Pons (tissue), 1 donor: ENCODE measurements around the gene IQSEC1.

Source experiments
- DNase-seq: peaks from one replicate; pipeline ENCODE4 v3.0.0-alpha.2; 2016; ENCODE audit warnings: low spot score

Gene IQSEC1

GRCh38 chr3:13028010-13028821, 45.0 kb downstream of the IQSEC1 start:
- DNase-seq, result no peak

- no peak for DNase-seq
These were observed 46.1 kb downstream of the IQSEC1 start for GRCh38 chr3:13027154-13027553.

GRCh38 chr3:13026534-13026933, 46.7 kb downstream of the IQSEC1 start:
- no peak for DNase-seq

- DNase-seq, result no peak
These were observed 47.3 kb downstream of the IQSEC1 start for GRCh38 chr3:13025778-13026518.

- DNase-seq, result peak; percentile 66
These were observed 48.1 kb downstream of the IQSEC1 start for GRCh38 chr3:13025090-13025489.

GRCh38 chr3:13024765-13025065, 48.5 kb downstream of the IQSEC1 start:
- no peak for DNase-seq

- DNase-seq, result no peak
These were observed 49.1 kb downstream of the IQSEC1 start for GRCh38 chr3:13023971-13024764.

GRCh38 chr3:13023235-13023970, 49.8 kb downstream of the IQSEC1 start:
- no peak for DNase-seq

- no peak for DNase-seq
These were observed 50.6 kb downstream of the IQSEC1 start for GRCh38 chr3:13022348-13023234.

- DNase-seq, result no peak
These were observed 51.8 kb downstream of the IQSEC1 start for GRCh38 chr3:13021141-13022114.

GRCh38 chr3:13020159-13020750, 53.0 kb downstream of the IQSEC1 start:
- DNase-seq, result no peak

- DNase-seq, result no peak
These were observed 53.8 kb downstream of the IQSEC1 start for GRCh38 chr3:13019243-13020095.

- no peak for DNase-seq
These were observed 54.5 kb downstream of the IQSEC1 start for GRCh38 chr3:13018561-13019242.

GRCh38 chr3:13018043-13018451, 55.2 kb downstream of the IQSEC1 start:
- DNase-seq, result no peak

- no peak for DNase-seq
These were observed 55.7 kb downstream of the IQSEC1 start for GRCh38 chr3:13017361-13018042.

GRCh38 chr3:13016721-13017255, 56.4 kb downstream of the IQSEC1 start:
- DNase-seq, result no peak
